Colonic mucosa (tissue), 4 donors: ENCODE data around the gene PSMB7. TPM values are rescaled to one million over a fixed set of nuclear protein-coding genes. Genes with fewer than 3 reads are reported as not detected.

Source experiments
- DNase-seq: peaks from one replicate; pipeline ENCODE4 v3.0.0-alpha.2; 2020
- H3K27ac ChIP-seq: fragments of 200-600 bp; one replicate; pipeline ENCODE4 v1.8.0; 2021
- H3K27me3 ChIP-seq: fragments of 200-600 bp; one replicate; pipeline ENCODE4 v1.8.0; 2021
- H3K36me3 ChIP-seq: fragments of 200-600 bp; one replicate; pipeline ENCODE4 v1.8.0; 2021
- H3K4me1 ChIP-seq: fragments of 200-600 bp; one replicate; pipeline ENCODE4 v1.8.0; 2021; ENCODE audit warnings: mild to moderate bottlenecking
- H3K4me3 ChIP-seq: fragments of 200-600 bp; one replicate; pipeline ENCODE4 v1.8.0; 2021
- H3K9ac ChIP-seq, 2 donors: one replicate each; pipeline ENCODE4 v1.7.0; 2013; ENCODE audit warnings: control low read depth in 2 of 2, low read depth in 2 of 2, low read length in 2 of 2
- H3K9me3 ChIP-seq: fragments of 200-600 bp; one replicate; pipeline ENCODE4 v1.8.0; 2021
- CTCF ChIP-seq: fragments of 200-600 bp; IDR thresholded peaks from one replicate; pipeline ENCODE4 v1.8.0; 2022; ENCODE audit warnings: antibody characterized with exemption, mild to moderate bottlenecking
- intact Hi-C: fragments of 100-400 bp; cut with DNase I; formaldehyde crosslinking; loops from one replicate; pipeline ENCODE4 v1.14.1; 2022
- total RNA-seq, 2 donors: library from RNA; stranded (reverse); fragmentation: NEBNext Ultra II Directional in 1 of 2; extraction: Animal tissue kit (Norgen Biotek cat#: 25700) in 1 of 2; gene quantifications; one replicate each; pipeline ENCODE4 v1.2.1, GENCODE V29; 2021
- donor health status: healthy.
- donor health status: DM: no; HTN: no; CAD: no.
- donor health status: DM: no; HTN: no; CAD: no.

Gene PSMB7
- total RNA-seq, 2 donors from 2014 or later, result 89.8 to 136 TPM

- no peak for DNase-seq
- H3K36me3 ChIP-seq, result peaks cover 6% of the 10 kb centered on the region
Measured at GRCh38 chr9:124345751-124346281, 69.4 kb downstream of the PSMB7 start.

GRCh38 chr9:124345063-124345462 lies 70.2 kb downstream of the PSMB7 start:
- no peaks in the 10 kb centered on the region for H3K27me3 ChIP-seq
- intact Hi-C loops, result no loop called here
- no peaks in the 10 kb centered on the region for H3K9me3 ChIP-seq
- peaks cover 6% of the 10 kb centered on the region for H3K36me3 ChIP-seq
- no peak for TF ChIP-seq CTCF
- H3K4me3 ChIP-seq, result no peak overlapping the region
- no peak overlapping the region for H3K27ac ChIP-seq
- no peak overlapping the region for H3K9ac ChIP-seq
- no peaks in the 10 kb centered on the region for H3K4me1 ChIP-seq
- DNase-seq, result no peak

More at GRCh38 chr9:124345751-124346281, 69.4 kb downstream of the PSMB7 start:
- Histone ChIP-seq H3K4me1 (no peaks in the 10 kb centered on the region), H3K9me3 (no peaks in the 10 kb centered on the region), H3K27me3 (no peaks in the 10 kb centered on the region), H3K27ac (no peak overlapping the region), H3K4me3 (no peak overlapping the region), H3K9ac (no peak overlapping the region)
- intact Hi-C loops, result no loop called here
- no peak for TF ChIP-seq CTCF

- no peak for TF ChIP-seq CTCF
- DNase-seq, result no peak
- no peak overlapping the region for H3K4me3 ChIP-seq
- H3K9me3 ChIP-seq, result no peaks in the 10 kb centered on the region
- peaks cover 6% of the 10 kb centered on the region for H3K36me3 ChIP-seq
- H3K27me3 ChIP-seq, result no peaks in the 10 kb centered on the region
- intact Hi-C loops, result no loop called here
- no peaks in the 10 kb centered on the region for H3K4me1 ChIP-seq
- H3K27ac ChIP-seq, result no peak overlapping the region
- H3K9ac ChIP-seq, result no peak overlapping the region
Measured at GRCh38 chr9:124344291-124345050, 70.8 kb downstream of the PSMB7 start.

- intact Hi-C loops, result no loop called here
Measured at GRCh38 chr9:124343533-124344290, 71.5 kb downstream of the PSMB7 start.

More at GRCh38 chr9:124343533-124344290, 71.5 kb downstream of the PSMB7 start:
- Histone ChIP-seq H3K9me3 (no peaks in the 10 kb centered on the region), H3K4me1 (no peaks in the 10 kb centered on the region), H3K36me3 (peaks cover 6% of the 10 kb centered on the region), H3K27ac (no peak overlapping the region), H3K9ac (no peak overlapping the region), H3K4me3 (no peak overlapping the region), H3K27me3 (no peaks in the 10 kb centered on the region)
- TF ChIP-seq CTCF, result no peak
- no peak for DNase-seq
